Spinal cord (tissue), 10 donors: ENCODE data around the gene BCAS3. TPM values are rescaled to one million over a fixed set of nuclear protein-coding genes. Genes with fewer than 3 reads are reported as not detected.
A peak's percentile ranks its signal among the peaks of the same experiment; 100 is the strongest.

Experiments
- DNase-seq, 6 donors: peaks; one replicate each; pipeline versions ENCODE4 v3.0.0 to v3.0.0-alpha.2; 2013 to 2015; ENCODE audit warnings: low spot score in 6 of 6, low read depth in 4 of 6
- H3K27ac ChIP-seq: one replicate; pipeline ENCODE4 v1.5.1; 2013; ENCODE audit warnings: low read depth, low read length, control low read depth
- H3K27me3 ChIP-seq: one replicate; pipeline ENCODE4 v1.6.1; 2013; ENCODE audit warnings: low read length; ENCODE audit not compliant: control insufficient read depth, insufficient read depth
- H3K36me3 ChIP-seq: one replicate; pipeline ENCODE4 v1.6.1; 2013; ENCODE audit warnings: low read length; ENCODE audit not compliant: control insufficient read depth, insufficient read depth
- H3K4me1 ChIP-seq: one replicate; pipeline ENCODE4 v1.6.1; 2013; ENCODE audit warnings: low read length; ENCODE audit not compliant: control insufficient read depth, insufficient read depth
- H3K4me3 ChIP-seq: one replicate; pipeline ENCODE4 v1.5.1; 2013; ENCODE audit warnings: low read depth, low read length, control low read depth
- H3K9me3 ChIP-seq: one replicate; pipeline ENCODE4 v1.6.1; 2013; ENCODE audit warnings: low read length; ENCODE audit not compliant: control insufficient read depth, insufficient read depth
- WGBS: methylation state at CpG from one replicate; pipeline ENCODE4 v1.1.5; 2013; ENCODE audit warnings: missing lambda C conversion rate; ENCODE audit not compliant: insufficient coverage; 5-methylcytosine and 5-hydroxymethylcytosine counted together
- polyA plus RNA-seq, 2 donors: library from polyadenylated mRNA; unstranded; fragments of 120-200 nt; gene quantifications; one replicate each; pipeline ENCODE4 v1.2.1, GENCODE V29; 2013; ENCODE audit not compliant: insufficient read length in 2 of 2
- total RNA-seq, 2 donors: library from RNA; depleted of rRNA in 1 of 2; stranded (reverse); fragments of 120-200 nt in 1 of 2; fragments of >200 nt in 1 of 2; gene quantifications; one replicate each; pipeline versions ENCODE4 v1.2.3 to v1.2.4, GENCODE V29; 2013 to 2014
- donor health status: healthy.

BCAS3 gene
- total and polyA plus RNA-seq, 4 donors = 20.5 to 53.4 (median 25.7) TPM

- H3K36me3 ChIP-seq = no peaks in the 10 kb centered on the region
- no peak overlapping the region for H3K27ac ChIP-seq
- H3K9me3 ChIP-seq = no peaks in the 10 kb centered on the region
Measured at GRCh38 chr17:61312406-61313295, 635.0 kb downstream of the BCAS3 start.

GRCh38 chr17:61313461-61314326 lies 636.0 kb downstream of the BCAS3 start:
- H3K27ac ChIP-seq = peak overlapping the region; percentile 4
- no peaks in the 10 kb centered on the region for H3K9me3 ChIP-seq
- peaks cover 8% of the 10 kb centered on the region for H3K27me3 ChIP-seq
- H3K4me1 ChIP-seq = peaks cover 16% of the 10 kb centered on the region
- H3K4me3 ChIP-seq = no peak overlapping the region
- no peaks in the 10 kb centered on the region for H3K36me3 ChIP-seq
- WGBS = 87% methylated on average over 12 of the region's 21 CpGs
- DNase-seq = no peak

More at GRCh38 chr17:61312406-61313295, 635.0 kb downstream of the BCAS3 start:
- WGBS = 85% methylated on average over 9 of the region's 15 CpGs
- Histone ChIP-seq H3K4me3 (no peak overlapping the region), H3K4me1 (peaks cover 16% of the 10 kb centered on the region), H3K27me3 (peaks cover 8% of the 10 kb centered on the region)
- DNase-seq = peak in 1 of 6 donors; percentile 40

DNA sequence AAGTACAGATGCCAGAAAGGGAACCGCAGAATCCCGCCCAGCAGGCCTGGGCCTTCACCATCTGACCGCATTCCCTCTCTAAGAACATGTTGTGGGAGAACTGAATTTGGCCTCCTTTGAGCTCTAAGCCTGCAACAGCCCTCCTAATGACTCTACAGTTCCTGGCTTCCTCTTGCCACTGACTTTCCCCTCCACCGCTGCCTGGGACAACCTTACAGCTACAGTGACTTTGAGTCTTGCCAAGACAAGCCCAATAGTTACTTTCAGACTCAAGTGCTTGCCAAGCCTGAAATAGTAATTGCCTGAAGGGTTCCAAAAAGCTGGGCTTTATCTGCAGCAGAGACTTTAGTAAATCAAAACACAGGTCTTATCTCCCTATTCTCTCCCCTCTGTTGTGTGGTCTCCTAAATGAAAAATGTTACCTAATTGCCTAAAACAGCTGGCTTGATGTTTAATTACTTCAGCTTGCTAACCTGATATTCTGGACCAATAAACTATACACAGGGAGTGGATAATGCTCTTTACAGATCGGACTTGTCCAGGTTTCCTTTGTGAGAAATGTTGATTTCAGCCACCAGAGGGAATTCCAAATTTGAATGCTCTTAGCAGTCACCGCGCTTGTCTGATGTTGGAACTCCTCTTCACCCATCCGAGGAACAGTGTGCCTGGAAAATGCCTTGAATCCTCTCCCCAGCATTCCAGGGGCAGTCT lies 636.9 kb downstream of the BCAS3 start:
- Histone ChIP-seq H3K27me3 (peaks cover 8% of the 10 kb centered on the region), H3K9me3 (no peaks in the 10 kb centered on the region), H3K27ac (peak overlapping the region; percentile 4), H3K4me1 (peaks cover 16% of the 10 kb centered on the region), H3K4me3 (no peak overlapping the region), H3K36me3 (no peaks in the 10 kb centered on the region)
- 56% methylated on average over 7 of the region's 8 CpGs for WGBS
- DNase-seq = peak in 4 of 6 donors; percentile 22 to 69 (median 38)

DNA sequence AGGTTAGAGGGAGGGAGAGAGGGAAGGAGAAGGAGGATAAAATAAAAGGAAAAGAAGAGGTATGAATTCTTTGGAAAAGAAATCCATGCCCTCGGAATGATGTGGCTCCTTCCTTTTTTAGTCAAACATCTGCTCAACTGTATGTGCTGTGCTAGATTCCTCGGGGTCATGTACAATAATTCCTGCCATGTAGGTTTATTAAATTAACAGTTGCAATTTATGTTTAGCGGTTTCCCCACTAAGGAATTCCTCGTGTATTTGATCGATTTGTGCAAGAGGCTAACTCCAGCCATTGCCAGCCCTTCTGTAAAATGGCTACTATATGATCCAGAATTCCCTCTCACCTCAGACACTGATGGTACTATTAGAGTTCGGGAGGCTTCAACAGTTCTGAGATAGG lies 639.0 kb downstream of the BCAS3 start:
- Histone ChIP-seq H3K4me1 (peaks cover 16% of the 10 kb centered on the region), H3K4me3 (no peak overlapping the region), H3K27me3 (peaks cover 14% of the 10 kb centered on the region), H3K9me3 (no peaks in the 10 kb centered on the region), H3K27ac (no peak overlapping the region), H3K36me3 (no peaks in the 10 kb centered on the region)
- 100% methylated on average over 1 of the region's 6 CpGs for WGBS
- DNase-seq = no peak

DNA sequence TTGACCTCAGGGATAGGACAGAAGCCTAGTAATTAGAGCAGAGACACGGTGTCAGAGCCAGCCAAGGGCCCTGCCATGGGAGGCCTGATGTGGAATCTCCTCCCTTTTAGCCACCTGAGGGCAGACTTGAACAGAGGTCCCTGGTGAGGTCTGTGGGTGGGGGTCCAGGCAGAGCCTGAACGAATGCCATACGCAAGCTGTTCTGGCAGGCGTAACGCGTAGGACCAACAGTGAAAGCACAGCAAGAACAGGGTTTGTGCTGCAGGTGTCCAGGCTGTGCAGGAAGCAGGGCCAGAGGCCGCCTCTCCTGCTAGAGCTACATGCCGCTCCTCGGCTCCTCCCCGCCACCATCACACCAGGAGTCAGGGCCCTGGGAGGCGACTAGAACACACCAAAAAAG lies 640.1 kb downstream of the BCAS3 start:
- Histone ChIP-seq H3K27ac (no peak overlapping the region), H3K4me3 (no peak overlapping the region), H3K9me3 (no peaks in the 10 kb centered on the region), H3K27me3 (peaks cover 14% of the 10 kb centered on the region), H3K4me1 (peaks cover 20% of the 10 kb centered on the region), H3K36me3 (no peaks in the 10 kb centered on the region)
- no peak for DNase-seq
- WGBS = 91% methylated on average over 9 of the region's 11 CpGs

GRCh38 chr17:61318684-61319098 lies 641.0 kb downstream of the BCAS3 start:
- Histone ChIP-seq H3K27me3 (peaks cover 16% of the 10 kb centered on the region), H3K4me3 (no peak overlapping the region), H3K4me1 (peaks cover 18% of the 10 kb centered on the region), H3K27ac (no peak overlapping the region), H3K36me3 (no peaks in the 10 kb centered on the region), H3K9me3 (no peaks in the 10 kb centered on the region)
- WGBS = 56% methylated on average over 2 of the region's 5 CpGs
- DNase-seq = peak in 2 of 6 donors; percentile 22 to 23

DNA sequence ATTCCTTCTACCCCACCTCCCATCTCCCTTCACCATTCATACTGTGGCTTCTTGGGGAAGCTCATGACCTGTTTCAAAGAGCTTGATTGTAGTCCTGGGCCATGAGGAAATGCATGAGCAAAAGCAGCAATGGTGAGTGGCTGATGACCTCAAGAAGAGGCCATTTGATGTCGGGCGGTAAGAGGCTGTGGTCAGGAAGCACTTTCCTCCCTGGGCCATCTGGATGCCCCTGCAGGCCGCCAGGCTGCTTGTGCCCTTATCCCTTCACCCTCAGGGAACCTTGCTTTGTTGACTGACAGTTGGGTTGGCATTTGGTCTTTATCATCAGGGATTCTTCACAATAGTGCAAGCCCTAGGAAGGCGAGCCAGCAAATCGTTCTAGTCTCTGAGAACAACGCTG lies 643.7 kb downstream of the BCAS3 start:
- Histone ChIP-seq H3K4me3 (no peak overlapping the region), H3K27ac (no peak overlapping the region), H3K27me3 (peaks cover 15% of the 10 kb centered on the region), H3K9me3 (no peaks in the 10 kb centered on the region), H3K36me3 (no peaks in the 10 kb centered on the region), H3K4me1 (peaks cover 19% of the 10 kb centered on the region)
- WGBS = 91% methylated on average over 5 of the region's 6 CpGs
- no peak for DNase-seq

- DNase-seq = peak in 1 of 6 donors; percentile 29
- no peaks in the 10 kb centered on the region for H3K36me3 ChIP-seq
- peaks cover 19% of the 10 kb centered on the region for H3K4me1 ChIP-seq
- 38% methylated on average over 3 of the region's 4 CpGs for WGBS
- no peaks in the 10 kb centered on the region for H3K9me3 ChIP-seq
- H3K27me3 ChIP-seq = peaks cover 8% of the 10 kb centered on the region
- no peak overlapping the region for H3K27ac ChIP-seq
- H3K4me3 ChIP-seq = no peak overlapping the region
Measured at GRCh38 chr17:61322325-61323002, 644.8 kb downstream of the BCAS3 start.
